ENCODE data around the gene TAS2R31. TPM values are rescaled to one million over a fixed set of nuclear protein-coding genes. Genes with fewer than 3 reads are reported as not detected.

The TAS2R31 gene
- total and polyA plus RNA-seq, 2 of the 13 experiments (the other 11 are each of a cell fraction or from before 2014, with no cell fraction given): 0.96 to 6.5 TPM

DNA sequence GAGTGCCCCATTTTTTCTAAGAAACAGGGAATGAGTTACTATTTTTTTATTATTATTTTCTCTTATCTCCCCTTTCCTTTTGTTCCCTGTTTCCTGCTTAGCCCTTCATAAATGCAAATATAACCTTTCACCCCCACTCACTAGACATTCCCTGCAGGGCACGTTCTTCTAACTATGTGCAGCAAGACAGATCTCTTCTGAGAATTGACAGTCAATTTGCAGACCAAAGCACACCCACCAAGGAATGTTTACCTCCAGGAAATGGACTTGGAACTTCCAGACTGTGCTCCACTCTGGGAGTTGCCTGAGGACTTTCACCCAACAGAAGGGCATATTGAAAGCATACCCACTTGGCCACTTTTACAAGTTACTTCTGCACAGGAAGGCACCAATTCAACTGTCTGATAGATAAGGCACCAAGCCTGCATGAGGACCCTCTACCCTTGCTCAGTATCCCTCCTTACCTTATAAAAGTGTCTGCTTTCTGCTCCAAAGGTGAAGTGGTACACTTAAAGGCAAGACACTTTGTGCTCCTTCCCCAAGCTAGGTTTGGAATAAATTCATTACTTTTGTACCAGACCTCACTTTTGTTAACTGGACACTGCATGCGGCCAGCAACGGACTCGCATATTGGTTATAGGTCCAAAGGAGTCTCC, 15.3 kb downstream of the TAS2R31 start (continued):
- TF ChIP-seq, protein P1, sequence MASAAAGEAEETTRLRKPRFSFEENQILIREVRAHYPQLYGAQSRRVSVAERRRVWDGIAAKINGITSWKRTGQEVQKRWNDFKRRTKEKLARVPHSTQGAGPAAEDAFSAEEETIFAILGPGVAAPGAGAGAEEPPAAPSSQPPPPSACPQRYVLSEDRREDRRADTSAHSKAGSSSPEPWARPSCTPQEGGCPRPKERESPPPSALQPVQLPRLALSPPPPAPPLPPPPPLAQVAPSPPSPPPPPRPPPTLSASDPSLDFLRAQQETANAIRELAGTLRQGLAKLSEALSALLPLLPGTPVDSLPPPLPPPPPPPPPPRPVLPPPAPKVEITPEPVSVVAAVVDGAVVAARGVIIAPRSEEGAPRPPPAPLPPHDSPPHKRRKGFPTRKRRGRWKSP (CRISPR knock-in tag; IDR thresholded peaks at IDR 0.05): no peak
- TF ChIP-seq MEIS2 (CRISPR knock-in tag; IDR thresholded peaks at IDR 0.05) (peak; percentile 70), KDM3A (CRISPR knock-in tag; IDR thresholded peaks at IDR 0.05; ENCODE audit: low read depth) (no peak), NPAS2 (CRISPR knock-in tag; IDR thresholded peaks at IDR 0.05; ENCODE audit: borderline replicate concordance) (no peak), ZNF589 (CRISPR knock-in tag; conservative IDR thresholded peaks at IDR 0.05) (no peak), KAT7 (CRISPR knock-in tag; IDR thresholded peaks at IDR 0.05; ENCODE audit: borderline replicate concordance) (0 out of 2 replicates have a peak, but pooled peaks have one; percentile 35), ZNF670 (CRISPR knock-in tag; IDR thresholded peaks at IDR 0.05; ENCODE audit: borderline replicate concordance) (no peak), ZNF350 (CRISPR knock-in tag; IDR thresholded peaks at IDR 0.05; ENCODE audit: borderline replicate concordance, low read depth) (no peak), IKZF4 (CRISPR knock-in tag; IDR thresholded peaks at IDR 0.05; ENCODE audit: borderline replicate concordance, low read depth, not compliant biosample characterization) (no peak), ZNF878 (CRISPR knock-in tag; IDR thresholded peaks at IDR 0.05) (peak; percentile 73; the same call in 1 of the 2 replicates), ZNF263 (CRISPR knock-in tag; IDR thresholded peaks at IDR 0.05) (peak; percentile 93), ZNF24 (IDR thresholded peaks at IDR 0.05) (no peak), SIX4 (CRISPR knock-in tag; IDR thresholded peaks at IDR 0.05) (no peak; the same call in 1 of the 2 replicates), DPF2 (CRISPR knock-in tag; IDR thresholded peaks at IDR 0.05; ENCODE audit: borderline replicate concordance, low read depth) (peak; percentile 90), HMG20A (CRISPR knock-in tag; IDR thresholded peaks at IDR 0.05; ENCODE audit: borderline replicate concordance) (peak; percentile 67; the same call in 1 of the 2 replicates)
- TF ChIP-seq, protein P2, sequence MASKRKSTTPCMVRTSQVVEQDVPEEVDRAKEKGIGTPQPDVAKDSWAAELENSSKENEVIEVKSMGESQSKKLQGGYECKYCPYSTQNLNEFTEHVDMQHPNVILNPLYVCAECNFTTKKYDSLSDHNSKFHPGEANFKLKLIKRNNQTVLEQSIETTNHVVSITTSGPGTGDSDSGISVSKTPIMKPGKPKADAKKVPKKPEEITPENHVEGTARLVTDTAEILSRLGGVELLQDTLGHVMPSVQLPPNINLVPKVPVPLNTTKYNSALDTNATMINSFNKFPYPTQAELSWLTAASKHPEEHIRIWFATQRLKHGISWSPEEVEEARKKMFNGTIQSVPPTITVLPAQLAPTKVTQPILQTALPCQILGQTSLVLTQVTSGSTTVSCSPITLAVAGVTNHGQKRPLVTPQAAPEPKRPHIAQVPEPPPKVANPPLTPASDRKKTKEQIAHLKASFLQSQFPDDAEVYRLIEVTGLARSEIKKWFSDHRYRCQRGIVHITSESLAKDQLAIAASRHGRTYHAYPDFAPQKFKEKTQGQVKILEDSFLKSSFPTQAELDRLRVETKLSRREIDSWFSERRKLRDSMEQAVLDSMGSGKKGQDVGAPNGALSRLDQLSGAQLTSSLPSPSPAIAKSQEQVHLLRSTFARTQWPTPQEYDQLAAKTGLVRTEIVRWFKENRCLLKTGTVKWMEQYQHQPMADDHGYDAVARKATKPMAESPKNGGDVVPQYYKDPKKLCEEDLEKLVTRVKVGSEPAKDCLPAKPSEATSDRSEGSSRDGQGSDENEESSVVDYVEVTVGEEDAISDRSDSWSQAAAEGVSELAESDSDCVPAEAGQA (IDR thresholded peaks at IDR 0.05; ENCODE audit: low read depth): no peak
- TF ChIP-seq, protein P2 (CRISPR knock-in tag; IDR thresholded peaks at IDR 0.05; ENCODE audit: borderline replicate concordance): no peak
- TF ChIP-seq, protein P3, sequence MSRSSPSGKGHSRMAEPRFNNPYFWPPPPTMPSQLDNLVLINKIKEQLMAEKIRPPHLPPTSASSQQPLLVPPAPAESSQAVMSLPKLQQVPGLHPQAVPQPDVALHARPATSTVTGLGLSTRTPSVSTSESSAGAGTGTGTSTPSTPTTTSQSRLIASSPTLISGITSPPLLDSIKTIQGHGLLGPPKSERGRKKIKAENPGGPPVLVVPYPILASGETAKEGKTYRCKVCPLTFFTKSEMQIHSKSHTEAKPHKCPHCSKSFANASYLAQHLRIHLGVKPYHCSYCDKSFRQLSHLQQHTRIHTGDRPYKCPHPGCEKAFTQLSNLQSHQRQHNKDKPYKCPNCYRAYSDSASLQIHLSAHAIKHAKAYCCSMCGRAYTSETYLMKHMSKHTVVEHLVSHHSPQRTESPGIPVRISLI (CRISPR knock-in tag; IDR thresholded peaks at IDR 0.05; ENCODE audit: borderline replicate concordance): no peak; the same call in 1 of the 2 replicates
- TF ChIP-seq, protein P4, sequence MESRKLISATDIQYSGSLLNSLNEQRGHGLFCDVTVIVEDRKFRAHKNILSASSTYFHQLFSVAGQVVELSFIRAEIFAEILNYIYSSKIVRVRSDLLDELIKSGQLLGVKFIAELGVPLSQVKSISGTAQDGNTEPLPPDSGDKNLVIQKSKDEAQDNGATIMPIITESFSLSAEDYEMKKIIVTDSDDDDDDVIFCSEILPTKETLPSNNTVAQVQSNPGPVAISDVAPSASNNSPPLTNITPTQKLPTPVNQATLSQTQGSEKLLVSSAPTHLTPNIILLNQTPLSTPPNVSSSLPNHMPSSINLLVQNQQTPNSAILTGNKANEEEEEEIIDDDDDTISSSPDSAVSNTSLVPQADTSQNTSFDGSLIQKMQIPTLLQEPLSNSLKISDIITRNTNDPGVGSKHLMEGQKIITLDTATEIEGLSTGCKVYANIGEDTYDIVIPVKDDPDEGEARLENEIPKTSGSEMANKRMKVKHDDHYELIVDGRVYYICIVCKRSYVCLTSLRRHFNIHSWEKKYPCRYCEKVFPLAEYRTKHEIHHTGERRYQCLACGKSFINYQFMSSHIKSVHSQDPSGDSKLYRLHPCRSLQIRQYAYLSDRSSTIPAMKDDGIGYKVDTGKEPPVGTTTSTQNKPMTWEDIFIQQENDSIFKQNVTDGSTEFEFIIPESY (CRISPR knock-in tag; IDR thresholded peaks at IDR 0.05): no peak
